Measurements from ENCODE around the gene C12orf60. TPM values are rescaled to one million over a fixed set of nuclear protein-coding genes. Genes with fewer than 3 reads are reported as not detected.

Gene C12orf60
- total RNA-seq, 1 experiment from 2014 or later: 0.54 TPM

DNA sequence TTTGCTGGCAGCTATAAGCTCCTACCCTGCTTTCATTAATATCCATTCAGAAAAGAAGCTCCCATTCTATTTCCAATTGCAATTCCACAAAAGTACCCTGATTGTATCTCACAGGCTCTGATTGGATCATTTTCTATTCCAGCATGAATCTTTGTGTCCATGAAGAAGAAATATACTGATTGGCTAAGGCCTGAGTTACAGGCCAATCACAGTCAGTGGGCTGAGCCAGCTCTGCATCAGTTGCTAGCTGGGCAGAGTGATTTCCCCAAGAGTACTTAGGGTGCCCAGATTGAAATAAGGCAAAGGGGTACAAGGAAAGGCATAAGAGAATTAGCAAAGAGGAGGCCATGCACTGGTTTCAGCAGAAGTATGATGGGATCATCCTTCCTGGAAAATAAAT lies 25.4 kb downstream of the C12orf60 start:
- no peaks in the 10 kb centered on the region for H3K36me3 ChIP-seq (ENCODE audit: control insufficient read depth, insufficient read depth, low read length)
- intact Hi-C loops (cut with micrococcal nuclease; ENCODE audit: unreplicated experiment): no loop called here
- H3K27ac ChIP-seq (ENCODE audit: low read length): no peak overlapping the region
- H3K4me3 ChIP-seq (ENCODE audit: low read depth in 2 of 2, low read length in 2 of 2): no peak overlapping the region
- ATAC-seq (no peak), DNase-seq (ENCODE audit: low read depth, low spot score) (no peak)
- TF ChIP-seq, protein P1, sequence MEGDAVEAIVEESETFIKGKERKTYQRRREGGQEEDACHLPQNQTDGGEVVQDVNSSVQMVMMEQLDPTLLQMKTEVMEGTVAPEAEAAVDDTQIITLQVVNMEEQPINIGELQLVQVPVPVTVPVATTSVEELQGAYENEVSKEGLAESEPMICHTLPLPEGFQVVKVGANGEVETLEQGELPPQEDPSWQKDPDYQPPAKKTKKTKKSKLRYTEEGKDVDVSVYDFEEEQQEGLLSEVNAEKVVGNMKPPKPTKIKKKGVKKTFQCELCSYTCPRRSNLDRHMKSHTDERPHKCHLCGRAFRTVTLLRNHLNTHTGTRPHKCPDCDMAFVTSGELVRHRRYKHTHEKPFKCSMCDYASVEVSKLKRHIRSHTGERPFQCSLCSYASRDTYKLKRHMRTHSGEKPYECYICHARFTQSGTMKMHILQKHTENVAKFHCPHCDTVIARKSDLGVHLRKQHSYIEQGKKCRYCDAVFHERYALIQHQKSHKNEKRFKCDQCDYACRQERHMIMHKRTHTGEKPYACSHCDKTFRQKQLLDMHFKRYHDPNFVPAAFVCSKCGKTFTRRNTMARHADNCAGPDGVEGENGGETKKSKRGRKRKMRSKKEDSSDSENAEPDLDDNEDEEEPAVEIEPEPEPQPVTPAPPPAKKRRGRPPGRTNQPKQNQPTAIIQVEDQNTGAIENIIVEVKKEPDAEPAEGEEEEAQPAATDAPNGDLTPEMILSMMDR (IDR thresholded peaks at IDR 0.05): no peak
- no peak for TF ChIP-seq SIN3A (IDR thresholded peaks at IDR 0.05; ENCODE audit: borderline replicate concordance, insufficient read depth, low read depth, low read length)
- TF ChIP-seq POLR2AphosphoS5 (IDR thresholded peaks at IDR 0.05; ENCODE audit: low read depth, low read length): no peak
- no peak for TF ChIP-seq TCF7L2 (IDR thresholded peaks at IDR 0.05; ENCODE audit: low read depth, low read length)
- TF ChIP-seq, protein P2, sequence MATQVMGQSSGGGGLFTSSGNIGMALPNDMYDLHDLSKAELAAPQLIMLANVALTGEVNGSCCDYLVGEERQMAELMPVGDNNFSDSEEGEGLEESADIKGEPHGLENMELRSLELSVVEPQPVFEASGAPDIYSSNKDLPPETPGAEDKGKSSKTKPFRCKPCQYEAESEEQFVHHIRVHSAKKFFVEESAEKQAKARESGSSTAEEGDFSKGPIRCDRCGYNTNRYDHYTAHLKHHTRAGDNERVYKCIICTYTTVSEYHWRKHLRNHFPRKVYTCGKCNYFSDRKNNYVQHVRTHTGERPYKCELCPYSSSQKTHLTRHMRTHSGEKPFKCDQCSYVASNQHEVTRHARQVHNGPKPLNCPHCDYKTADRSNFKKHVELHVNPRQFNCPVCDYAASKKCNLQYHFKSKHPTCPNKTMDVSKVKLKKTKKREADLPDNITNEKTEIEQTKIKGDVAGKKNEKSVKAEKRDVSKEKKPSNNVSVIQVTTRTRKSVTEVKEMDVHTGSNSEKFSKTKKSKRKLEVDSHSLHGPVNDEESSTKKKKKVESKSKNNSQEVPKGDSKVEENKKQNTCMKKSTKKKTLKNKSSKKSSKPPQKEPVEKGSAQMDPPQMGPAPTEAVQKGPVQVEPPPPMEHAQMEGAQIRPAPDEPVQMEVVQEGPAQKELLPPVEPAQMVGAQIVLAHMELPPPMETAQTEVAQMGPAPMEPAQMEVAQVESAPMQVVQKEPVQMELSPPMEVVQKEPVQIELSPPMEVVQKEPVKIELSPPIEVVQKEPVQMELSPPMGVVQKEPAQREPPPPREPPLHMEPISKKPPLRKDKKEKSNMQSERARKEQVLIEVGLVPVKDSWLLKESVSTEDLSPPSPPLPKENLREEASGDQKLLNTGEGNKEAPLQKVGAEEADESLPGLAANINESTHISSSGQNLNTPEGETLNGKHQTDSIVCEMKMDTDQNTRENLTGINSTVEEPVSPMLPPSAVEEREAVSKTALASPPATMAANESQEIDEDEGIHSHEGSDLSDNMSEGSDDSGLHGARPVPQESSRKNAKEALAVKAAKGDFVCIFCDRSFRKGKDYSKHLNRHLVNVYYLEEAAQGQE (IDR thresholded peaks at IDR 0.05; ENCODE audit: insufficient read depth in 1 of 2, low read depth in 2 of 2, low read length in 1 of 2): no peak
- H3K4me1 ChIP-seq (ENCODE audit: control insufficient read depth, insufficient read depth, low read length): no peaks in the 10 kb centered on the region
- ChIA-PET CTCF (no interaction called here), POLR2A (no interaction called here)
- no peaks in the 10 kb centered on the region for H3K9me3 ChIP-seq (ENCODE audit: control insufficient read depth, insufficient read depth, low read depth, low read length)
- BruUV-seq (replicated peaks): no TSS peak
- in situ Hi-C loops (cut with HindIII; ENCODE audit: low pct_unique_long_range_greater_than_20kb, low sequenced_read_pairs): no loop called here
- H3K27me3 ChIP-seq (ENCODE audit: control insufficient read depth, insufficient read depth, low read length): no peaks in the 10 kb centered on the region

DNA sequence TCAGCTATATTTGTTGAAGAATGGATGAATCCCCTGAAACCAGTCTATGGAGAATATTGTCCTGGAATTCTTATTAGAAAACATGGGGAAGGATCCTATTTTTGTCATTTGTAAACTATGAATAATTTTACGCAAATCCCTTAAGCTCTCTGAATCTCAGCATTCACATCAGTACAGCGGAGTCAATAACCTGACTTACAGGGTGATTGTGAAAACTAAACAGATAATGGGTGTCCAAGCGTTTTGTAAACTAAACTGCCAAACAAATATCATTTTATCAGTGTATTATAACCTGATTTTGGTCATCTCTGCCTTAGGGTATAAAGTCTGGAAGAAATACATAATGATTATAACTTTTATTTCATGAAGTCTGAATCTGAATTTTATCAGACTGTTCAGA lies 29.9 kb downstream of the C12orf60 start:
- H3K9me3 ChIP-seq (ENCODE audit: control insufficient read depth, insufficient read depth, low read depth, low read length): no peaks in the 10 kb centered on the region
- DNase-seq (ENCODE audit: low read depth, low spot score): no peak
- no TSS peak for BruUV-seq (replicated peaks)
- ChIA-PET CTCF (no interaction called here), POLR2A (no interaction called here)
- intact Hi-C loops (cut with micrococcal nuclease; ENCODE audit: unreplicated experiment) (no loop called here), in situ Hi-C loops (cut with HindIII; ENCODE audit: low pct_unique_long_range_greater_than_20kb, low sequenced_read_pairs) (no loop called here)
- no peak overlapping the region for H3K27ac ChIP-seq (ENCODE audit: low read length)
- no peaks in the 10 kb centered on the region for H3K4me1 ChIP-seq (ENCODE audit: control insufficient read depth, insufficient read depth, low read length)
- no peaks in the 10 kb centered on the region for H3K27me3 ChIP-seq (ENCODE audit: control insufficient read depth, insufficient read depth, low read length)
- no peak overlapping the region for H3K4me3 ChIP-seq (ENCODE audit: low read depth in 2 of 2, low read length in 2 of 2)
- no peak for TF ChIP-seq TCF7L2 (IDR thresholded peaks at IDR 0.05; ENCODE audit: low read depth, low read length)
- TF ChIP-seq, protein P2 (IDR thresholded peaks at IDR 0.05; ENCODE audit: insufficient read depth in 1 of 2, low read depth in 2 of 2, low read length in 1 of 2): no peak
- no peak for TF ChIP-seq POLR2AphosphoS5 (IDR thresholded peaks at IDR 0.05; ENCODE audit: low read depth, low read length)
- TF ChIP-seq SIN3A (IDR thresholded peaks at IDR 0.05; ENCODE audit: borderline replicate concordance, insufficient read depth, low read depth, low read length): no peak
- TF ChIP-seq, protein P1 (IDR thresholded peaks at IDR 0.05): no peak
- ATAC-seq: no peak
- no peaks in the 10 kb centered on the region for H3K36me3 ChIP-seq (ENCODE audit: control insufficient read depth, insufficient read depth, low read length)

All from Panc1 (cell line).